NB4 (cell line): ENCODE measurements around the gene TRIM9.

Source experiments
- DNase-seq: peaks from one replicate; pipeline ENCODE4 v3.0.0; 2010; ENCODE audit warnings: low read depth
- H3K4me3 ChIP-seq: one replicate; pipeline ENCODE4 v1.5.1; 2011; ENCODE audit warnings: mild to moderate bottlenecking, low read depth, low read length, moderate library complexity
- MAX ChIP-seq: IDR thresholded peaks from 2 replicates; pipeline ENCODE4 v1.6.1; 2011; ENCODE audit warnings: low read depth, low read length
- MYC ChIP-seq: IDR thresholded peaks from 2 replicates; pipeline ENCODE4 v1.6.1; 2011; ENCODE audit warnings: low read depth, low read length
- POLR2A ChIP-seq: IDR thresholded peaks from 2 replicates; pipeline ENCODE4 v1.6.1; 2011; ENCODE audit warnings: mild to moderate bottlenecking; ENCODE audit not compliant: insufficient read length; ENCODE audit errors: extremely low read depth
- TF ChIP-seq, protein P1 (sequence below): IDR thresholded peaks from one replicate; pipeline ENCODE4 v1.5.1; 2012; ENCODE audit warnings: low read depth, low read length

TRIM9 gene

DNA sequence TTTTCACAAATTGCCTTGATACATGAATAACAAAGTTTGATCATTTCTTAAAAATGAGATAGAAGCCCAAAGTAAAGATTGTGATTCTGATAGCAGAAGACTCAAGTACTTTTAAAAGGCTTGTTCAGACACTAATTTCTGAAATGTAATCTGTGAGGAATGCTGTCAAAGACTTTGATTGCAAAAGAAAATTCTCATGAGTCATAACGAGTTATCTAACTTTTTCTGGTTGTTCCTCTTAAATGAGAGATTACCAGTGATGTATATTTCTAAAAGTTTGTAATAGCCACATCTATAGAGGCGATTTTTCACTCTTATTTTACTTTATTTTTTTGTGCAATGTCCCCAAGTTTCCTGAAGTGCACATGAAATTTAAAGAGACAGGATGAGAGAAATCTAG is 157.6 kb downstream of the TRIM9 start:
- DNase-seq = peak; percentile 64
- TF ChIP-seq POLR2A = no peak
- TF ChIP-seq MYC = no peak
- TF ChIP-seq MAX = no peak
- TF ChIP-seq, protein P1, sequence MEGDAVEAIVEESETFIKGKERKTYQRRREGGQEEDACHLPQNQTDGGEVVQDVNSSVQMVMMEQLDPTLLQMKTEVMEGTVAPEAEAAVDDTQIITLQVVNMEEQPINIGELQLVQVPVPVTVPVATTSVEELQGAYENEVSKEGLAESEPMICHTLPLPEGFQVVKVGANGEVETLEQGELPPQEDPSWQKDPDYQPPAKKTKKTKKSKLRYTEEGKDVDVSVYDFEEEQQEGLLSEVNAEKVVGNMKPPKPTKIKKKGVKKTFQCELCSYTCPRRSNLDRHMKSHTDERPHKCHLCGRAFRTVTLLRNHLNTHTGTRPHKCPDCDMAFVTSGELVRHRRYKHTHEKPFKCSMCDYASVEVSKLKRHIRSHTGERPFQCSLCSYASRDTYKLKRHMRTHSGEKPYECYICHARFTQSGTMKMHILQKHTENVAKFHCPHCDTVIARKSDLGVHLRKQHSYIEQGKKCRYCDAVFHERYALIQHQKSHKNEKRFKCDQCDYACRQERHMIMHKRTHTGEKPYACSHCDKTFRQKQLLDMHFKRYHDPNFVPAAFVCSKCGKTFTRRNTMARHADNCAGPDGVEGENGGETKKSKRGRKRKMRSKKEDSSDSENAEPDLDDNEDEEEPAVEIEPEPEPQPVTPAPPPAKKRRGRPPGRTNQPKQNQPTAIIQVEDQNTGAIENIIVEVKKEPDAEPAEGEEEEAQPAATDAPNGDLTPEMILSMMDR = no peak
- no peak overlapping the region for H3K4me3 ChIP-seq

DNA sequence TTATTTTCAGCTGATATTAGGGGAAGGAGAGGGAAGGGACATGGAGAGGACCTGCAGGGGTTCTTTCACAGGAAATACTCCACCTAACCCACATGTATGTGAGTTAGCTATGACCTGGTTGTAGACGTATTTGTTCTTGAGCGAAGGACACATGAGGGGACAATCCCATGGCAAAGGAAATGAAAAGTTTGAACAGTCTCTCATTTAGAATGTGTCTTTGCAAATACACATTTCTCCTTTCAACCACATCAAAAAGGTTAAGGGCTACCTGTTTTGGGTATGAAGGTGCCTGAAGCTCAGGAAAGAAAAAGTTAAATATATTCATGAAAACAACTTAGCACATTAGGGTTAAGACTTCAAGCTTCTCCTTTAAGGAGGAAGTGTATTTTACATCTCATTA is 158.0 kb downstream of the TRIM9 start:
- TF ChIP-seq, protein P1 = no peak
- no peak for TF ChIP-seq MAX
- no peak for TF ChIP-seq POLR2A
- TF ChIP-seq MYC = no peak
- no peak for DNase-seq
- H3K4me3 ChIP-seq = no peak overlapping the region

- DNase-seq = no peak
- TF ChIP-seq, protein P1 = no peak
- TF ChIP-seq MYC (no peak), POLR2A (no peak), MAX (no peak)
Measured at GRCh38 chr14:50936016-50936340, 158.9 kb downstream of the TRIM9 start.

GRCh38 chr14:50935126-50936015 is 159.5 kb downstream of the TRIM9 start:
- TF ChIP-seq POLR2A (no peak), MYC (no peak), MAX (no peak)
- TF ChIP-seq, protein P1 = no peak
- DNase-seq = no peak
- H3K4me3 ChIP-seq = no peak overlapping the region

More at GRCh38 chr14:50936016-50936340, 158.9 kb downstream of the TRIM9 start:
- no peak overlapping the region for H3K4me3 ChIP-seq

GRCh38 chr14:50932592-50933495 is 162.1 kb downstream of the TRIM9 start:
- no peak for DNase-seq
- H3K4me3 ChIP-seq = no peak overlapping the region
- TF ChIP-seq, protein P1 = no peak
- TF ChIP-seq POLR2A = no peak
- TF ChIP-seq MYC = no peak
- no peak for TF ChIP-seq MAX
